Transverse colon (tissue), 4 donors: Measurements from ENCODE around the gene CFI. TPM values are rescaled to one million over a fixed set of nuclear protein-coding genes. Genes with fewer than 3 reads are reported as not detected.

ENCODE experiments used
- DNase-seq: peaks from one replicate; pipeline ENCODE4 v3.0.0-alpha.2; 2019
- H3K27ac ChIP-seq, 4 donors: fragments of 200-600 bp; sonication (generic); 2 replicates each; pipeline ENCODE4 v1.5.1; 2016 to 2018; ENCODE audit warnings: inconsistent platforms in 4 of 4
- H3K27me3 ChIP-seq: fragments of 200-600 bp; sonication (generic); 2 replicates; pipeline ENCODE4 v1.5.1; 2017; ENCODE audit warnings: inconsistent platforms
- H3K36me3 ChIP-seq, 4 donors: fragments of 200-600 bp; sonication (generic); 2 replicates each; pipeline ENCODE4 v1.5.1; 2017 to 2019; ENCODE audit warnings: inconsistent platforms in 4 of 4
- H3K4me1 ChIP-seq, 4 donors: fragments of 200-600 bp; sonication (generic); 2 replicates each; pipeline ENCODE4 v1.5.1; 2017 to 2020; ENCODE audit warnings: inconsistent platforms in 4 of 4
- H3K4me3 ChIP-seq, 4 donors: fragments of 200-600 bp; sonication (generic); 1 replicate in 1 of 4; 2 replicates in 3 of 4; pipeline versions ENCODE4 v1.5.1 to v1.6.1; 2017 to 2019; ENCODE audit warnings: inconsistent platforms in 4 of 4
- H3K9me3 ChIP-seq, 2 donors: fragments of 200-600 bp; sonication (generic); 2 replicates each; pipeline ENCODE4 v1.5.1; 2017 to 2019; ENCODE audit warnings: inconsistent platforms in 2 of 2
- EP300 ChIP-seq: sonication (generic); formaldehyde crosslinking; IDR thresholded peaks from one replicate; pipeline ENCODE4 v1.6.1; 2017; ENCODE audit warnings: antibody characterized with exemption, low read depth
- POLR2A ChIP-seq: fragments of 450-650 bp; IDR thresholded peaks from one replicate; pipeline ENCODE4 v1.6.1; 2016; ENCODE audit warnings: antibody characterized with exemption, mild to moderate bottlenecking, moderate library complexity
- POLR2AphosphoS5 ChIP-seq, 3 donors: sonication (generic); formaldehyde crosslinking; IDR thresholded peaks; one replicate each; pipeline ENCODE4 v1.6.1; 2016; ENCODE audit warnings: antibody characterized with exemption in 3 of 3
- WGBS, 2 donors: methylation state at CpG; one replicate each; pipeline ENCODE4 v1.1.5; 2018; ENCODE audit warnings: low coverage in 1 of 2; 5-methylcytosine and 5-hydroxymethylcytosine counted together
- in situ Hi-C, 4 donors: fragments of 200-750 bp; cut with MboI; loops; one replicate each; pipeline versions ENCODE4 v1.15.0 to v1.15.1; 2017; ENCODE audit warnings: low sequenced_read_pairs in 3 of 4, low pct_ligation_motif_present in 1 of 4, low pct_unique_long_range_greater_than_20kb in 1 of 4
- intact Hi-C: fragments of 100-400 bp; cut with DNase I; formaldehyde crosslinking; loops from one replicate; pipeline ENCODE4 v1.15.1; 2023; ENCODE audit warnings: low total_unique reads
- total RNA-seq, 4 donors: library from RNA; depleted of rRNA; stranded (reverse); fragments of >200 nt; gene quantifications; one replicate each; pipeline ENCODE4 v1.1.0, GENCODE V29; 2016
- TF ChIP-seq, protein P1 (sequence below), 5 experiments: fragments of 200-600 bp in 3 of 5; fragments of 450-650 bp in 2 of 5; sonication (generic) in 3 of 5; IDR thresholded peaks; 1 replicate in 2 of 5; 2 replicates in 3 of 5; pipeline ENCODE4 v1.5.1; 2016 to 2017; ENCODE audit warnings: antibody characterized with exemption in 5 of 5, inconsistent platforms in 3 of 5, mild to moderate bottlenecking in 2 of 5, moderate library complexity in 1 of 5

CFI gene
- total RNA-seq, 4 donors from 2014 or later = 1.9 to 5.6 (median 4.1) TPM; not detected in 1

DNA sequence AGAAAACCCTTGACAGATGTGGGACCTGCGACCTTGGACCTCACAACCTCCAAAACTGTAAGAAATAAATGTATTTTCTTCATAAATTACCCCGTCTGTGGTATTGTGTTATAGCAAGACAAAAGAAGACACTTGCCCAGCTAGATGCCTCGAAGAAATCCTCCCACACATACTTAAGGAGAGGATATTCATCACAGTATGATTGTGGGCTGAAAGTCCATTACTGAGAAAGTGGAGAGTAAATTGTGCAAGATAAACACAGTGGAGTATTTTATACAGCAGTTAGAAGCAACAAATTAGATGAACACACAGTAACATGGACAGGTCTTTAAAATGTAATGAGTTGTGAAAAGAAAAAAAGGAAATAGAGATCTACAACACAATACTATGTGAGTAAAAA lies 46.1 kb downstream of the CFI start:
- Histone ChIP-seq H3K4me1 (no peaks in the 10 kb centered on the region), H3K27me3 (no peaks in the 10 kb centered on the region), H3K36me3 (no peaks in the 10 kb centered on the region), H3K27ac (no peak overlapping the region), H3K9me3 (no peaks in the 10 kb centered on the region), H3K4me3 (no peak overlapping the region)
- TF ChIP-seq, protein P1, sequence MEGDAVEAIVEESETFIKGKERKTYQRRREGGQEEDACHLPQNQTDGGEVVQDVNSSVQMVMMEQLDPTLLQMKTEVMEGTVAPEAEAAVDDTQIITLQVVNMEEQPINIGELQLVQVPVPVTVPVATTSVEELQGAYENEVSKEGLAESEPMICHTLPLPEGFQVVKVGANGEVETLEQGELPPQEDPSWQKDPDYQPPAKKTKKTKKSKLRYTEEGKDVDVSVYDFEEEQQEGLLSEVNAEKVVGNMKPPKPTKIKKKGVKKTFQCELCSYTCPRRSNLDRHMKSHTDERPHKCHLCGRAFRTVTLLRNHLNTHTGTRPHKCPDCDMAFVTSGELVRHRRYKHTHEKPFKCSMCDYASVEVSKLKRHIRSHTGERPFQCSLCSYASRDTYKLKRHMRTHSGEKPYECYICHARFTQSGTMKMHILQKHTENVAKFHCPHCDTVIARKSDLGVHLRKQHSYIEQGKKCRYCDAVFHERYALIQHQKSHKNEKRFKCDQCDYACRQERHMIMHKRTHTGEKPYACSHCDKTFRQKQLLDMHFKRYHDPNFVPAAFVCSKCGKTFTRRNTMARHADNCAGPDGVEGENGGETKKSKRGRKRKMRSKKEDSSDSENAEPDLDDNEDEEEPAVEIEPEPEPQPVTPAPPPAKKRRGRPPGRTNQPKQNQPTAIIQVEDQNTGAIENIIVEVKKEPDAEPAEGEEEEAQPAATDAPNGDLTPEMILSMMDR (IDR thresholded peaks at IDR 0.05) = no peak
- no peak for TF ChIP-seq POLR2A
- TF ChIP-seq EP300 = no peak
- no peak for TF ChIP-seq POLR2AphosphoS5 (IDR thresholded peaks at IDR 0.05)
- DNase-seq = no peak
- in situ Hi-C loops (no loop called here), intact Hi-C loops (no loop called here)
- WGBS, 2 donors = 69 to 89% methylated on average over 3 of the region's 3 CpGs

DNA sequence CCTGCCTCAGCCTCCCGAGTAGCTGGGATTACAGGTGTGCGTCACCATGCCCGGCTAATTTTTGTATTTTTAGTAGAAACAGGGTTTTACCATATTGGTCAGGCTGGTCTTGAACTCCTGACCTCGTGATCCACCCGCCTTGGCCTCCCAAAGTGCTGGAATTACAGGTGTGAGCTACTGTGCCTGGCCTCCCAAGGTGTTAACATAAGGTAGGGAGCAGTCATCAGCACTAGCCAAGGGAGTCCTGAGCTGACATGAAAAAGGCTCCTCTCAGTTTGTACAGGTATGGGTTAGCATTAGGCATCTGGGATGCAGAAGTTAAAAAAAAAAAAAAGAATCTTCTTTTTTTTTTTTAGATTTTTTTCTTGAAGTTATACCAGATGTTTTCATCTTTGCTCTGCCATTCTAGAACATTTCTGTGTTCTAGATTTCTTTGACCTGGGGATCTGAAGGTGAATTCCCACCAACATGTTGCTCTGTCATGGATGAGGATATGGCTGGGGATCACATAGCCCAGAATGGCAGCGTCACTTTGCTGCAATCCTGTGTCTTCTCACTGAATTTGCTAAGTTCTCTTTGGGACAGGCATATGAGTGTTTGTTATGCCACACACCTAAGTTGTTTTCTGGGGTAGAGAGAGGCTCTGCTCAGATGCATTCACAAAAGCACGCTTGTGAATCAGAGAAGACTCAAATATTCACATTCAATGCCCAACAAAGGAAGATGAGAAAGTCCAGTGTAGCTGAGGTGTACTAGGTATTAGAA lies 47.5 kb downstream of the CFI start:
- Histone ChIP-seq H3K27ac (no peak overlapping the region), H3K4me3 (no peak overlapping the region), H3K27me3 (no peaks in the 10 kb centered on the region), H3K9me3 (no peaks in the 10 kb centered on the region), H3K4me1 (no peaks in the 10 kb centered on the region), H3K36me3 (no peaks in the 10 kb centered on the region)
- intact Hi-C loops = no loop called here
- in situ Hi-C loops = no loop called here
- DNase-seq = no peak
- TF ChIP-seq POLR2AphosphoS5 (IDR thresholded peaks at IDR 0.05) (no peak), EP300 (no peak), POLR2A (no peak)
- TF ChIP-seq, protein P1 (IDR thresholded peaks at IDR 0.05) = no peak
- WGBS, 2 donors = 67 to 76% methylated on average over 3 to 7 of the region's 7 CpGs

DNA sequence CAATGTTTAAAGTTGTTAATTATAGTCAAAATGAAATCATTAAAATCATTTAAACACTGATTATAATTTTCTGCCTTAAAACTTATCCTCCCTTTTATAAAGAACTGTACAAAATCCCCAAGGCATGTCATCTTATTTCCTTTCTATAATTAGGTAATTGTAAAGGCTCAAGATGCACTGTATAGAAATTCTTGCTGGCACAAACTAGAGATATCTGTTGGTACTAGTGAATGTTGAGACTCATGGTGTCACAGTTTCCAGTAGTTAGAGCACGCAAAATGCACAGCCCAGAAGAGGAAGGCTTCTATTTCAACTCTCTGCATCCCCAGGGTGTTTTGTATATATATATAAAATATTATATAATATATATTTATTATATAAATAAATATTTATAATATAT lies 49.3 kb downstream of the CFI start:
- Histone ChIP-seq H3K27me3 (no peaks in the 10 kb centered on the region), H3K27ac (no peak overlapping the region), H3K4me3 (no peak overlapping the region), H3K36me3 (no peaks in the 10 kb centered on the region), H3K9me3 (no peaks in the 10 kb centered on the region), H3K4me1 (no peaks in the 10 kb centered on the region)
- in situ Hi-C loops = no loop called here
- DNase-seq = no peak
- intact Hi-C loops = no loop called here
- TF ChIP-seq EP300 = no peak
- TF ChIP-seq POLR2A = no peak
- TF ChIP-seq, protein P1 (IDR thresholded peaks at IDR 0.05) = no peak
- TF ChIP-seq POLR2AphosphoS5 (IDR thresholded peaks at IDR 0.05) = no peak
- WGBS, 2 donors = 0% methylated on average over 1 of the region's 1 CpG

DNA sequence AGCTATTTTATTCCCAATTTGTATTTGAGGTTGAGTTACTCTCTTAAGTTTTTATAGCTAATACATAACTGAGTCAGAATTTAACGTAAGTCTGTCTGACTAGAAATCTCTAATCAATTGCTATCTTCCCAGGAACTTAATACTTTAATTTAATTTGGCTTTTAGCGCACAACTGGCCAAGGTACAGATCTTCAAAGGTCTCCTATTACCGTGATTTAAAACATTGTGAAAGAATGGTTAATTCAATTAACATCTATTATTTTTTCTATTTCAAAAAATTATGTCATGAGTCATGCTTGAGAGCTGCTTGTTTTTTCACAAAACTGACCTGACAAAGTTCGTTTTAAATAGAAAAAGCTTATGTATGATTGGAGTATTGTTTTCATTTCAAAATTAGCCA lies 49.9 kb downstream of the CFI start:
- 86 to 88% methylated on average over 4 of the region's 4 CpGs for WGBS, 2 donors
- in situ Hi-C loops = no loop called here

More for the DNA sequence above, 49.9 kb downstream of the CFI start:
- TF ChIP-seq POLR2A (no peak), POLR2AphosphoS5 (IDR thresholded peaks at IDR 0.05) (no peak), EP300 (no peak)
- TF ChIP-seq, protein P1 (IDR thresholded peaks at IDR 0.05) = no peak
- H3K27ac ChIP-seq = no peak overlapping the region
- no peak for DNase-seq
- no peak overlapping the region for H3K4me3 ChIP-seq
- no peaks in the 10 kb centered on the region for H3K36me3 ChIP-seq
- no peaks in the 10 kb centered on the region for H3K4me1 ChIP-seq
- intact Hi-C loops = no loop called here
- no peaks in the 10 kb centered on the region for H3K27me3 ChIP-seq
- H3K9me3 ChIP-seq = no peaks in the 10 kb centered on the region
